Fibroblast of mammary gland (primary cell): ENCODE data around the gene GHDC.
A peak's percentile ranks its signal among the peaks of the same experiment; 100 is the strongest.
"Not testable (repeated sequence)": the region's sequence is repeated elsewhere in the genome, so short reads cannot be mapped to it uniquely, and the experiment has no call there.

Source experiments
- DNase-seq: peaks from one replicate; pipeline ENCODE4 v3.0.0-alpha.2; 2010; ENCODE audit warnings: low read depth
- H3K4me3 ChIP-seq: 2 replicates; pipeline ENCODE4 v1.5.1; 2011; ENCODE audit warnings: low read depth, mild to moderate bottlenecking, low read length, moderate library complexity; ENCODE audit not compliant: control insufficient read depth
- CTCF ChIP-seq: conservative IDR thresholded peaks from 2 replicates; pipeline ENCODE4 v1.5.1; 2011; ENCODE audit warnings: low read depth, low read length, inconsistent platforms; ENCODE audit not compliant: control insufficient read depth, insufficient read depth

GHDC gene

DNA sequence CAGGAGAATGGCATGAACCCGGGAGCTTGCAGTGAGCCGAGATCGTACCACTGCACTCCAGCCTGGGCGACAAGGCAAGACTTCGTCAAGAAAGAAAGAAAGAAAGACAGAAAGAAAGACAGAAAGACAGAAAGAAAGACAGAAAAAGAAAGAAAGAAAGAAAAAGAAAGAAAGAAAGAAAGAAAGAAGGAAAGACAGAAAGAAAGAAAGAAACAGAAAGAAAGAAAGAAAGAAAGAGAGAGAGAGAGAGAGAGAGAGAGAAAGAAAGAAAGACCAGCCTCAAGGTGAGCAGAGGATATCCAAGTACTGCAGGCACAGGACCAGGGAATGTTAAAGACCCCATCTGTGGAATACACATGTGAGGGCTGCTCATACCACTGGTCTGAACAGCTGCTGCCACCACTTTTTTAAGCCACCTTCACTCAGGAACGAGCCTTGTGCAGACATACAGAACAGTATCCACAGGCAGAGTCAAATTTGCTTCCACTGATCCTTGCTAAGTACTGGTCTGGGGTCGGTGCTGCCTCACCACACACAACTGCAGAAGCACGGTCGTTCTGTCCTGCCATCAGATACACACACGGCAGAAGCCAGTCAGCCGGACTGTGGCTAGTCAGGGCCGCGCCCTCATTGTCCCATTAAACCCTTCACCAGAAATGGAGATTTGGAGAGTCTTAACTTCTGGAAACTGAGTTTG is 47.2 kb downstream of the GHDC start:
- DNase-seq, result no peak
- no peak for TF ChIP-seq CTCF
- no peak overlapping the region for H3K4me3 ChIP-seq

DNA sequence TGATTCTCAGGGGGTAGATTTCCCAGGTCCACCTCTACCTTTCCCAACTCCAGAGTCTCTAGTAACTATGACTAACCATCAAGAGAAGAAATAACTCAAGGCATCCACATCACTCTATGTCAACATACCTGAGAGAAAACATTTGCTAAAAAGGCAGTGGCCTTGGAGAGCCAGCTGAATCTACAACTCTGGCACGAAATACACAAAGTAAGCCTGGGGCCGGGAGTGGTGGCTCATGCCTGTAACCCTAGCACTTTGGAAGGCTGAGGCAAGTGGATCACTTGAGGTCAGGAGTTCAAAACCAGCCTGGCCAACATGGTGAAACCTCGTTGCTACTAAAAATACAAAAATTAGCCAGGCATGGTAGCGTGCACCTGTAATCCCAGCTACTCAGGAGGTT is 51.2 kb downstream of the GHDC start:
- H3K4me3 ChIP-seq, DNase-seq: not testable (repeated sequence)

DNA sequence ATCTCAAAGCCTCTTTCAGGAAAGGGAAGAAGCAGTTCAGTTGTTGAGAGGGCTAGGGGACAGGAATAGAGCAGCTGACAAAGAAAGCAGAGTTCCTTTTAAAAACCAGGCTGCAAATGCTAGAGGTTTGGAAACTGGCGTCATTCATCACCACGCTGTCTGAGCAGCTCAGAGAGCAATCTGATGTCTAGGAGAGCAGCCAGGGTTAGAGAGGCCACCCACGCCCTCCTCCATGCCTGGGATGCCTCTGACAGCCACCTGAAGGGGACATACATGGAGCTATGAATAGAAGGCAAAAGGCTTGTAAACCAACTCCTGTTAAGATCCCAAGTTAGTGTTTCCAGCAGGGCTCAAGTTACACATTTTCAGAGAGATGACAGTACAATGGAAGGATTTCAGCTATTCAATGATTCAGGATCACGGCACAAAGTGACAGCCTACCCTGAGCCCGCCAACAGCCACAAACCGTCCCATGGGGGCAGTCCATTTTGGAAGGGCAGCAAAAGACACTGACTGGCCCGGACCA is 51.9 kb downstream of the GHDC start:
- no peak overlapping the region for H3K4me3 ChIP-seq
- DNase-seq, result peak; percentile 82
- no peak for TF ChIP-seq CTCF

DNA sequence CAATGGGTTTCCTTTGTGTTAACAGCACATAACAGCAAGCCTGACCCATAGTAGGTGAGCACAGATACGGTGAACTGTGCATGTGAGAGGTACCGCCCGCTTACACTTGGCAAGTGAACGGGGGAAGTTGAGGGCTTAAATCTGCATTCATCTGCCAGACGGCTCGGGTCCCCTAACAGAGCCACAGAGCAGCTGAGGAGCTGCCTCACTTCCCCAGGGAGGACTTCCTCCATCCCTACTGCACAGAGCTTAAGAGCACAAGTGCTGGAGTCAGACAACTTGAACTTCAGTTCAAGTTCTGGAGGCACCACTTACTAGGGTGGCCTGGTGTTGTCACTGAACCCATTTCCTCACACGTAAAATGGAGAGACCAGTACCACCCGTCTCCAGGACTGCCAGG is 52.9 kb downstream of the GHDC start:
- no peak for DNase-seq
- H3K4me3 ChIP-seq, result no peak overlapping the region
- no peak for TF ChIP-seq CTCF

GRCh38 chr17:42140690-42141089 is 53.6 kb downstream of the GHDC start:
- not testable (repeated sequence) for DNase-seq, H3K4me3 ChIP-seq
